Kidney glomerular epithelial cell (primary cell): ENCODE measurements around the gene CD79A.
"Not testable (repeated sequence)": the region's sequence is repeated elsewhere in the genome, so short reads cannot be mapped to it uniquely, and the experiment has no call there.

Experiments
- DNase-seq: peaks from one replicate; lab custom pipeline; 2025; lab: John Stamatoyannopoulos, UW

Gene CD79A

DNA sequence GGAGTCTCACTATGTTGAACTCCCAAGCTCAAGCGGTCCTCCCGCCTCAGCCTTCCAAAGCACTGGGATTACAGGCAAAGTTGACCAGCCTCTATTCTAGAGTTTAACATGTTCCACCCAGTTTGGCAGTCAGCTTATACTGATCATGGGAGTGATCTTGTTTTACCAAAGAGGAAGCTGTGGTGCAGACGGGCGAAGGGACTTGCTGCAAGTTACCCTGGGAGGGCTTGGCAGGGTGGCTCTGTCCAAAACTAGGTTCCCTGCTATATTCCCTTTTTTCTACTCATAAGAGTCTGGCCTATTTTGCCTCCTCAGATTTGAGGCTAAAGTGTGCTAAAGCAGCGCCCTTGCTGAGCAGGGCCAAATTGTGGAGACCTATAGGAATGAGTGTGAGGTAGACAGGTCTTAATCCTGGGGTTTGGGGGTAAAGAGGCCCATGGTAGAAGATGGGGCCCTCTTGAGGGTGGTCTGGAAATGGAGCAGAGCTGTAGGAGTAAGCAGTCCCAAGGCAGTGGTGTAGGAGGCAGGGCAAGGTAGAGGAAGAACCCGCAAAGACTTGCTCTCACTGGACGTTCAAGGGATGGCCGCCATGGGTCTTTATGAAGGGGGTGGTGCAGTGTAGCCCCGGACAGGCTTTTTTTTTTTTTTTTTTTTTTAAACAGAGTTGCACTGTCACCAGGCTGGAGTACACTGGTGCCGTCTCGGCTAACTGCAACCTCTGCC lies 13.7 kb upstream of the CD79A start:
- DNase-seq: no peak

DNA sequence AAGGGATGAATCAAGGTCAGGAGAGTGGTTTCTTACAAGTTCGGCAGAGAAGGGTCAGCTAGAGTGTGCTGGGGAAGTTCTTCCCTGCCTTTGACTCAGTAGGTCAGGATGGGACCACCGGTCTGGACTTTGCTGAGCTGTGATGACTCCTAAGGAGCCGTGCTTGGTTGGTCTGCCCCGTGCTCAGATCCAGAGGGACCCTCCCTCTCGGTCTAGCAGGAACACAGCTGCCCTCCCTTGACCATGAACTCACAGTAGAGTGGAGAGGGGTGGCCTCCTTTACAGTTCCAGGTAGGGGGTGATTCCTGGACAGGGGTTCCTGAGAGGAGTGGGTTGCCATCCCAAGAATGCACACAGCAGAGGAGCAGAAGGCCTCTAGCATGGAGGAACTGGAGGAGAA lies 12.7 kb upstream of the CD79A start:
- no peak for DNase-seq

DNA sequence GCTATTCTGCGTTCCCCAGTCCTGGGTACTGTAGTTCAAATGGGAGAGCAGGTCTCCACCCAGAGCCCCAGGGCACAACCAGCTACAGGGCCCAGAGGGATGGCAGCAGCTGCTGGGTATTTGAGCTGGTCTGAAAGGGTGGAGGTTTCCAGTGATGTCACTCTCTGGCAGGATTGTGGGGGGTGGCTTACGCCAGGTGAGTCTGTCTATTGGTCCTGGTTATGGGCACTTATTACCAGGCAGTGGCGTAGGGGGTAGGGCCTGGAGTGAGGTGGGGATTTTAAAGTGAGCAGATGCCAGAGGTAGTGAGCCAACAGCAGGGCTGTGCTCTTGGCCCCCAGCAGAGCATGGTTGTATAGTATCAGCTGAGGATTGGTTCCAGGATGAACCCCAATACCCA lies 10.8 kb upstream of the CD79A start:
- DNase-seq: no peak

GRCh38 chr19:41868120-41868988 lies 8.7 kb upstream of the CD79A start:
- no peak for DNase-seq

- DNase-seq: no peak
Measured at GRCh38 chr19:41868989-41869300, 8.1 kb upstream of the CD79A start.

DNA sequence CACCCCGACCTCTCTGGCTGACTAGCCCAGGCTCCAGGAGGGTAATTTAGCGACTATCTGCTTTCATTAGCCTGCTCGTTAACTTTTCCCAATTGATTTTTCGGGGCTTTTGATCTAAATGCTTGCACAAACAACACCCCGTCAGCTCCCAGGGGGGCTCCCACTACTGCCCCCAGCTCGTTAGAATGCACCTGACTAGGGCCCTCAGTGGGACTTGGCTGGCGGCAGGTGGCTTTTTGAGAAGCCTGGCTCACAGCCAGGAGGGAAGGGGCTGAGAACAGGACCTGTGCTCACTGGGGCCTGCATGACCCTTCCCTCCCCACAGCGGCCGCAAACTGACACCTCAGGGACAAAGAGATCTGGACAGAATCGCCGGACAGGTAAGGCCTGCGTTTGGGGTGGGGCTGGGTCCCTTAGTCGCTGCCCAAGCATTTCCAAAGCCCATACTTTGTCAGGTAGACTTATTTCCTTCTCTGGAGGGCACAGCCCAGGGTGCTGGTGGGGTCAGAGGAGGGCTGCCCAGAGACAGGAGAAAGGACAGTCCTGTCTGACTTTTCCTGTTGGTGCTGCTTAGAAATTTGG lies 7.6 kb upstream of the CD79A start:
- DNase-seq: no peak

- DNase-seq: no peak
Measured at GRCh38 chr19:41870401-41870873, 6.6 kb upstream of the CD79A start.

- no peak for DNase-seq
Measured at GRCh38 chr19:41871573-41872383, 5.3 kb upstream of the CD79A start.

DNA sequence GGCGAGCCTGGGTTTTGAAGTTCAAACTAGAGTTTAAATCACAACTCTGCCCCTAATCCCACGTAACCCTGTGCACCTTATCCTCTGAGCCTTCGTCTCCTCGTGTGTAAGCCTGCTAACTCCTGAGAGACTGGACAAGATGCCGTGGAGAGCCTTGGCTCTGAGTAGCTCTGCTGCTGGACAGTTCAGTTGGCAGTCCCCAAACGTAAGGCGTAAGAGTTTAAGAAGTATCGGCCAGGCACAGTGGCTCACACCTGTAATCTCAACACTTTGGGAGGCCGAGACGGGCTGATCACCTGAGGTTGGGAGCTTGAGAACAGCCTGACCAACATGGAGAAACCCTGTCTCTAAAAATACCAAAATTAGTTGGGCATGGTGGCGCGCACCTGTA lies 4.7 kb upstream of the CD79A start:
- DNase-seq: no peak

- peak; percentile 33 for DNase-seq
Measured at GRCh38 chr19:41872775-41873647, 4.1 kb upstream of the CD79A start.

- not testable (repeated sequence) for DNase-seq
Measured at GRCh38 chr19:41875973-41876372, 1.1 kb upstream of the CD79A start.

- no peak for DNase-seq
Measured at GRCh38 chr19:41877916-41878905, 1.1 kb downstream of the CD79A start.

DNA sequence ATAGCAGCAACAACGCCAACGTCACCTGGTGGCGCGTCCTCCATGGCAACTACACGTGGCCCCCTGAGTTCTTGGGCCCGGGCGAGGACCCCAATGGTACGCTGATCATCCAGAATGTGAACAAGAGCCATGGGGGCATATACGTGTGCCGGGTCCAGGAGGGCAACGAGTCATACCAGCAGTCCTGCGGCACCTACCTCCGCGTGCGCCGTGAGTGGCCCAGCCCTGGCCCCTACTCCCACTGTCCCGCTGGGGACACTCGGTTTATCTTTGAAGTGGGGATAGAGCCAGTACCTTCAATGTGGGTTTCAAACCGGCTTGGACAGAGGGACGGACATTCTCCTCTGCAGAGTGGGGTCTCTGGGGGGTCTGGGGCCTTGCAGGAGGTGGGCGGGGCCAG lies 2.0 kb downstream of the CD79A start:
- no peak for DNase-seq

DNA sequence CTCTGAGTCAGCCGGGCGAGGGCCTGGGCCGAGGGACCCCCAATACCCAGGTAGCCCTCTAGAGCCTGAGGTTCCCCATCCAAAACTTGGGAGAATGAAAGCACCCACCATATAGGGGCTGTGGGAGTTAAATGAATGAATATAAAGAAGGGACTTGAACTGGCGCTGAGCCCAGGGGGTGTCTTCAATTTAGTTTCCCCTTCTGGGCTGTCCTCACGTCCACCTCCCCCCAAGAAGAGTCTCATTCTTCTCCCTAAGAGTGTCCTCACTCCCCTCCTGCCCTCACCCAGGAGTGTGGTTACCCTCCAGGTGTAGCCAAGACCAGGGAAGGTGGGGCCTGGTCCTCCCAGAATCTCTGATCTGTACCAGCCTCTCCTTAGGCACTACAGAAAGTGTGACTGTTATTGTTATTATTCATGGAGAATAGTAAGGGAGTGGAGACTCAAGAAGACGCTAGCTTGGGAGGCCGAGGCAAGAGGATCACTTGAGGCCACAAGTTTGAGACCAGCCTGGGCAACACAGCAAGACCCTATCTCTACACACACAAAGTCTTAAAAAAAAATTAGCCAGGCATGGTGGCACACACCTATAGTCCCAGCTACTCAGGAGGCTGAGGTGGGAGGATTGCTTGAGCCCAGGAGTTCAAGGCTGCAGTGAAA lies 2.7 kb downstream of the CD79A start:
- no peak for DNase-seq

GRCh38 chr19:41880329-41880708 lies 3.2 kb downstream of the CD79A start:
- DNase-seq: no peak

- no peak for DNase-seq
Measured at GRCh38 chr19:41882568-41883462, 5.7 kb downstream of the CD79A start, which contains the start of gene ARHGEF1. TSS of gene ARHGEF1 (plus strand) at chr19:41883184. CDS start at chr19:41888083, 4,899 bp downstream.

- no peak for DNase-seq
Measured at GRCh38 chr19:41883463-41883820, 6.4 kb downstream of the CD79A start.
